GM23338 (cell line): ENCODE results near the gene ILK. TPM values are rescaled to one million over a fixed set of nuclear protein-coding genes. Genes with fewer than 3 reads are reported as not detected.

ENCODE experiments used
- ATAC-seq: fragments of 200-7000 bp; cut with Tn5 transposase; 3 replicates; pipeline ENCODE4 v1.9.1; 2020
- DNase-seq: peaks from one replicate; pipeline ENCODE4 v3.0.0-alpha.2; 2015; ENCODE audit warnings: low spot score
- H2AFZ ChIP-seq: fragments of 200-600 bp; sonication (generic); 2 replicates; pipeline ENCODE4 v1.8.0; 2016; ENCODE audit warnings: antibody characterized with exemption, mild to moderate bottlenecking, moderate library complexity
- H3F3A ChIP-seq: fragments of 200-600 bp; sonication (generic); replicated peaks from 2 replicates; pipeline ENCODE4 v1.8.0; 2017; ENCODE audit warnings: antibody characterized with exemption, mixed run types, low read depth
- H3K27ac ChIP-seq: fragments of 200-600 bp; sonication (generic); 2 replicates; pipeline ENCODE4 v1.6.1; 2016; ENCODE audit warnings: low read depth
- H3K27me3 ChIP-seq: fragments of 200-600 bp; sonication (generic); 2 replicates; pipeline ENCODE4 v1.8.0; 2016; ENCODE audit warnings: mild to moderate bottlenecking, mixed run types, moderate library complexity; ENCODE audit not compliant: insufficient read depth
- H3K36me3 ChIP-seq: fragments of 200-600 bp; sonication (generic); 2 replicates; pipeline ENCODE4 v1.8.0; 2016; ENCODE audit warnings: mild to moderate bottlenecking; ENCODE audit not compliant: insufficient read depth
- H3K4me1 ChIP-seq: fragments of 200-600 bp; sonication (generic); 2 replicates; pipeline ENCODE4 v1.8.0; 2016; ENCODE audit warnings: mild to moderate bottlenecking, moderate library complexity; ENCODE audit not compliant: insufficient read depth
- H3K4me2 ChIP-seq: fragments of 200-600 bp; sonication (generic); 2 replicates; pipeline ENCODE4 v1.7.1; 2017; ENCODE audit warnings: mixed run types
- H3K4me3 ChIP-seq: fragments of 200-600 bp; sonication (generic); 2 replicates; pipeline ENCODE4 v1.6.1; 2016; ENCODE audit warnings: mixed run types
- H3K79me2 ChIP-seq: fragments of 200-600 bp; sonication (generic); replicated peaks from 2 replicates; pipeline ENCODE4 v1.8.0; 2017; ENCODE audit warnings: mild to moderate bottlenecking; ENCODE audit not compliant: insufficient read depth
- H3K9me2 ChIP-seq: fragments of 200-600 bp; sonication (generic); 2 replicates; pipeline ENCODE4 v1.8.0; 2017; ENCODE audit not compliant: insufficient read depth
- H4K20me1 ChIP-seq: fragments of 200-600 bp; sonication (generic); replicated peaks from 2 replicates; pipeline ENCODE4 v1.8.0; 2017; ENCODE audit warnings: mild to moderate bottlenecking; ENCODE audit not compliant: insufficient read depth
- H3K27ac Mint-ChIP-seq: 2 replicates; pipeline ENCODE4 v1.8.0; 2020; ENCODE audit warnings: inconsistent platforms, mild to moderate bottlenecking, moderate library complexity, mixed read lengths
- H3K27me3 Mint-ChIP-seq: 3 replicates; pipeline ENCODE4 v1.8.0; 2022; ENCODE audit warnings: low read depth, mild to moderate bottlenecking, moderate library complexity, mixed read lengths, inconsistent platforms; ENCODE audit not compliant: insufficient read depth, poor library complexity
- H3K36me3 Mint-ChIP-seq: 3 replicates; pipeline ENCODE4 v1.8.0; 2021; ENCODE audit warnings: low read depth, mild to moderate bottlenecking, inconsistent platforms, moderate library complexity, mixed read lengths
- H3K4me1 Mint-ChIP-seq: 3 replicates; pipeline ENCODE4 v1.8.0; 2020; ENCODE audit warnings: mild to moderate bottlenecking, inconsistent platforms, mixed read lengths
- H3K4me3 Mint-ChIP-seq: 3 replicates; pipeline ENCODE4 v1.8.0; 2021; ENCODE audit warnings: moderate library complexity, mild to moderate bottlenecking, inconsistent platforms, mixed read lengths
- H3K9me3 Mint-ChIP-seq: 3 replicates; pipeline ENCODE4 v1.8.0; 2020; ENCODE audit warnings: moderate library complexity, mild to moderate bottlenecking, inconsistent platforms, mixed read lengths
- CREB1 ChIP-seq: fragments of 250-450 bp; sonication (Bioruptor Pico); IDR thresholded peaks from 2 replicates; pipeline ENCODE4 v1.5.0; 2020; ENCODE audit warnings: low read depth, mild to moderate bottlenecking, moderate library complexity
- EZH2 ChIP-seq: fragments of 200-600 bp; sonication (generic); IDR thresholded peaks from one replicate; pipeline ENCODE4 v1.8.0; 2017; ENCODE audit warnings: antibody characterized with exemption, mild to moderate bottlenecking, low read depth; ENCODE audit not compliant: unreplicated experiment
- EZH2phosphoT487 ChIP-seq: fragments of 200-600 bp; sonication (generic); IDR thresholded peaks from one replicate; pipeline ENCODE4 v1.8.1; 2018; ENCODE audit warnings: antibody characterized with exemption; ENCODE audit not compliant: unreplicated experiment
- JUNB ChIP-seq: IDR thresholded peaks from one replicate; pipeline ENCODE4 v1.6.1; 2016; ENCODE audit warnings: antibody characterized with exemption; ENCODE audit not compliant: unreplicated experiment
- NANOG ChIP-seq: IDR thresholded peaks from 2 replicates; pipeline ENCODE4 v1.6.1; 2016; ENCODE audit warnings: antibody characterized with exemption, borderline replicate concordance
- POLR2AphosphoS5 ChIP-seq: IDR thresholded peaks from 2 replicates; pipeline ENCODE4 v1.6.1; 2016; ENCODE audit warnings: antibody characterized with exemption, low read depth
- STAT1 ChIP-seq: IDR thresholded peaks from one replicate; pipeline ENCODE4 v1.6.1; 2016; ENCODE audit warnings: antibody characterized with exemption; ENCODE audit not compliant: unreplicated experiment
- ZNF114 ChIP-seq: fragments of 250-450 bp; sonication (Bioruptor Pico); IDR thresholded peaks from 2 replicates; pipeline ENCODE4 v1.5.0; 2020; ENCODE audit warnings: mild to moderate bottlenecking, moderate library complexity
- ZNF331 ChIP-seq: fragments of 250-450 bp; sonication (Bioruptor Pico); IDR thresholded peaks from 2 replicates; pipeline ENCODE4 v1.5.0; 2020; ENCODE audit warnings: low read depth, mild to moderate bottlenecking, moderate library complexity
- polyA plus RNA-seq: library from polyadenylated mRNA; unstranded; fragments of >200 nt; fragmentation: Nextera tagmentation; extraction: Ambion mirVana; gene quantifications from 2 replicates; pipeline ENCODE4 v1.2.1, GENCODE V29; 2016
- total RNA-seq: library from RNA; depleted of rRNA; stranded (reverse); fragments of >200 nt; shearing (Covaris generic); gene quantifications from 2 replicates; pipeline ENCODE4 v1.2.3, GENCODE V29; 2014
- TF ChIP-seq, protein P1 (sequence below), 2 experiments: fragments of 200-600 bp in 1 of 2; sonication (generic) in 1 of 2; conservative IDR thresholded peaks; 2 replicates each; pipeline versions ENCODE4 v1.5.1 to v1.6.1; 2016 to 2017; ENCODE audit warnings: antibody characterized with exemption in 2 of 2, low read depth in 2 of 2, mild to moderate bottlenecking in 2 of 2, moderate library complexity in 1 of 2
- TF ChIP-seq, protein P2 (sequence below): IDR thresholded peaks from one replicate; pipeline ENCODE4 v1.6.1; 2018; ENCODE audit warnings: antibody characterized with exemption; ENCODE audit not compliant: unreplicated experiment
- TF ChIP-seq, protein P3 (sequence below): IDR thresholded peaks from 2 replicates; pipeline ENCODE4 v1.6.1; 2016; ENCODE audit warnings: antibody characterized with exemption
- TF ChIP-seq, protein P4 (sequence below): fragments of 250-450 bp; sonication (Bioruptor Pico); IDR thresholded peaks from 2 replicates; pipeline ENCODE4 v1.5.0; 2020; ENCODE audit warnings: mild to moderate bottlenecking, moderate library complexity

Gene ILK
- total and polyA plus RNA-seq, 2 experiments from 2014 or later: 62.6 to 91.0 TPM

DNA sequence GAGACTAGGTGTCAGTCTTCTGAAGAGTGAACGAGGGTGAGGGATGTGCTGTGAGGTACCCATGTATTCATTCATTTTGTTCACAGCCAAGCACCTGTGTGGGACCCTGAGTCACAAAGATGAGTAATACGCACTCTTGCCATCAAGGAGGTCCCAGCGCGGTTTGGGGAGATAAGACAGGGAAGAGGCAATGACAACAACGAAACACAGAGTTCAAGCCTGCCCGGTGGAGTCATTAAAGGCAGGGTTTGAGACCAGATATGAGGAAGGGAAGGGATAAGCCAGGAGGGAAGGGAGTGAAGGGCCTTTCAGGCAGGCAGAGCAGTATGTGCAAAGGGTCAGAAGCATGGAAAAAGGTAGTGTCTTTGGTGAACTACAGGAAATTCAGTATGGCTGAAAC is 47.4 kb downstream of the ILK start:
- no peaks in the 10 kb centered on the region for H3K79me2 ChIP-seq
- Mint-ChIP-seq H3K4me1 (no peaks in the 10 kb centered on the region), H3K4me3 (no peak overlapping the region), H3K27ac (no peak overlapping the region), H3K36me3 (no peaks in the 10 kb centered on the region), H3K27me3 (peaks cover 1% of the 10 kb centered on the region), H3K9me3 (no peaks in the 10 kb centered on the region)
- H3K36me3 ChIP-seq: no peaks in the 10 kb centered on the region
- no peak overlapping the region for H3K4me3 ChIP-seq
- peaks cover 13% of the 10 kb centered on the region; the same call in 1 of the 2 replicates for H3K4me1 ChIP-seq
- no peak overlapping the region for H3K4me2 ChIP-seq
- ATAC-seq (no peak), DNase-seq (no peak)
- no peaks in the 10 kb centered on the region; the same call in 1 of the 2 replicates for H4K20me1 ChIP-seq
- TF ChIP-seq ZNF331 (CRISPR knock-in tag) (no peak), EZH2phosphoT487 (no peak), EZH2 (no peak), NANOG (no peak), ZNF114 (CRISPR knock-in tag) (no peak), CREB1 (CRISPR knock-in tag) (no peak), JUNB (no peak), STAT1 (no peak), POLR2AphosphoS5 (no peak)
- TF ChIP-seq, protein P1, sequence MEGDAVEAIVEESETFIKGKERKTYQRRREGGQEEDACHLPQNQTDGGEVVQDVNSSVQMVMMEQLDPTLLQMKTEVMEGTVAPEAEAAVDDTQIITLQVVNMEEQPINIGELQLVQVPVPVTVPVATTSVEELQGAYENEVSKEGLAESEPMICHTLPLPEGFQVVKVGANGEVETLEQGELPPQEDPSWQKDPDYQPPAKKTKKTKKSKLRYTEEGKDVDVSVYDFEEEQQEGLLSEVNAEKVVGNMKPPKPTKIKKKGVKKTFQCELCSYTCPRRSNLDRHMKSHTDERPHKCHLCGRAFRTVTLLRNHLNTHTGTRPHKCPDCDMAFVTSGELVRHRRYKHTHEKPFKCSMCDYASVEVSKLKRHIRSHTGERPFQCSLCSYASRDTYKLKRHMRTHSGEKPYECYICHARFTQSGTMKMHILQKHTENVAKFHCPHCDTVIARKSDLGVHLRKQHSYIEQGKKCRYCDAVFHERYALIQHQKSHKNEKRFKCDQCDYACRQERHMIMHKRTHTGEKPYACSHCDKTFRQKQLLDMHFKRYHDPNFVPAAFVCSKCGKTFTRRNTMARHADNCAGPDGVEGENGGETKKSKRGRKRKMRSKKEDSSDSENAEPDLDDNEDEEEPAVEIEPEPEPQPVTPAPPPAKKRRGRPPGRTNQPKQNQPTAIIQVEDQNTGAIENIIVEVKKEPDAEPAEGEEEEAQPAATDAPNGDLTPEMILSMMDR (conservative IDR thresholded peaks at IDR 0.05; ENCODE audit: low read depth in 2 of 2): no peak
- TF ChIP-seq, protein P2, sequence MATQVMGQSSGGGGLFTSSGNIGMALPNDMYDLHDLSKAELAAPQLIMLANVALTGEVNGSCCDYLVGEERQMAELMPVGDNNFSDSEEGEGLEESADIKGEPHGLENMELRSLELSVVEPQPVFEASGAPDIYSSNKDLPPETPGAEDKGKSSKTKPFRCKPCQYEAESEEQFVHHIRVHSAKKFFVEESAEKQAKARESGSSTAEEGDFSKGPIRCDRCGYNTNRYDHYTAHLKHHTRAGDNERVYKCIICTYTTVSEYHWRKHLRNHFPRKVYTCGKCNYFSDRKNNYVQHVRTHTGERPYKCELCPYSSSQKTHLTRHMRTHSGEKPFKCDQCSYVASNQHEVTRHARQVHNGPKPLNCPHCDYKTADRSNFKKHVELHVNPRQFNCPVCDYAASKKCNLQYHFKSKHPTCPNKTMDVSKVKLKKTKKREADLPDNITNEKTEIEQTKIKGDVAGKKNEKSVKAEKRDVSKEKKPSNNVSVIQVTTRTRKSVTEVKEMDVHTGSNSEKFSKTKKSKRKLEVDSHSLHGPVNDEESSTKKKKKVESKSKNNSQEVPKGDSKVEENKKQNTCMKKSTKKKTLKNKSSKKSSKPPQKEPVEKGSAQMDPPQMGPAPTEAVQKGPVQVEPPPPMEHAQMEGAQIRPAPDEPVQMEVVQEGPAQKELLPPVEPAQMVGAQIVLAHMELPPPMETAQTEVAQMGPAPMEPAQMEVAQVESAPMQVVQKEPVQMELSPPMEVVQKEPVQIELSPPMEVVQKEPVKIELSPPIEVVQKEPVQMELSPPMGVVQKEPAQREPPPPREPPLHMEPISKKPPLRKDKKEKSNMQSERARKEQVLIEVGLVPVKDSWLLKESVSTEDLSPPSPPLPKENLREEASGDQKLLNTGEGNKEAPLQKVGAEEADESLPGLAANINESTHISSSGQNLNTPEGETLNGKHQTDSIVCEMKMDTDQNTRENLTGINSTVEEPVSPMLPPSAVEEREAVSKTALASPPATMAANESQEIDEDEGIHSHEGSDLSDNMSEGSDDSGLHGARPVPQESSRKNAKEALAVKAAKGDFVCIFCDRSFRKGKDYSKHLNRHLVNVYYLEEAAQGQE: no peak
- TF ChIP-seq, protein P3, sequence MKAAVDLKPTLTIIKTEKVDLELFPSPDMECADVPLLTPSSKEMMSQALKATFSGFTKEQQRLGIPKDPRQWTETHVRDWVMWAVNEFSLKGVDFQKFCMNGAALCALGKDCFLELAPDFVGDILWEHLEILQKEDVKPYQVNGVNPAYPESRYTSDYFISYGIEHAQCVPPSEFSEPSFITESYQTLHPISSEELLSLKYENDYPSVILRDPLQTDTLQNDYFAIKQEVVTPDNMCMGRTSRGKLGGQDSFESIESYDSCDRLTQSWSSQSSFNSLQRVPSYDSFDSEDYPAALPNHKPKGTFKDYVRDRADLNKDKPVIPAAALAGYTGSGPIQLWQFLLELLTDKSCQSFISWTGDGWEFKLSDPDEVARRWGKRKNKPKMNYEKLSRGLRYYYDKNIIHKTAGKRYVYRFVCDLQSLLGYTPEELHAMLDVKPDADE: no peak
- TF ChIP-seq, protein P4, sequence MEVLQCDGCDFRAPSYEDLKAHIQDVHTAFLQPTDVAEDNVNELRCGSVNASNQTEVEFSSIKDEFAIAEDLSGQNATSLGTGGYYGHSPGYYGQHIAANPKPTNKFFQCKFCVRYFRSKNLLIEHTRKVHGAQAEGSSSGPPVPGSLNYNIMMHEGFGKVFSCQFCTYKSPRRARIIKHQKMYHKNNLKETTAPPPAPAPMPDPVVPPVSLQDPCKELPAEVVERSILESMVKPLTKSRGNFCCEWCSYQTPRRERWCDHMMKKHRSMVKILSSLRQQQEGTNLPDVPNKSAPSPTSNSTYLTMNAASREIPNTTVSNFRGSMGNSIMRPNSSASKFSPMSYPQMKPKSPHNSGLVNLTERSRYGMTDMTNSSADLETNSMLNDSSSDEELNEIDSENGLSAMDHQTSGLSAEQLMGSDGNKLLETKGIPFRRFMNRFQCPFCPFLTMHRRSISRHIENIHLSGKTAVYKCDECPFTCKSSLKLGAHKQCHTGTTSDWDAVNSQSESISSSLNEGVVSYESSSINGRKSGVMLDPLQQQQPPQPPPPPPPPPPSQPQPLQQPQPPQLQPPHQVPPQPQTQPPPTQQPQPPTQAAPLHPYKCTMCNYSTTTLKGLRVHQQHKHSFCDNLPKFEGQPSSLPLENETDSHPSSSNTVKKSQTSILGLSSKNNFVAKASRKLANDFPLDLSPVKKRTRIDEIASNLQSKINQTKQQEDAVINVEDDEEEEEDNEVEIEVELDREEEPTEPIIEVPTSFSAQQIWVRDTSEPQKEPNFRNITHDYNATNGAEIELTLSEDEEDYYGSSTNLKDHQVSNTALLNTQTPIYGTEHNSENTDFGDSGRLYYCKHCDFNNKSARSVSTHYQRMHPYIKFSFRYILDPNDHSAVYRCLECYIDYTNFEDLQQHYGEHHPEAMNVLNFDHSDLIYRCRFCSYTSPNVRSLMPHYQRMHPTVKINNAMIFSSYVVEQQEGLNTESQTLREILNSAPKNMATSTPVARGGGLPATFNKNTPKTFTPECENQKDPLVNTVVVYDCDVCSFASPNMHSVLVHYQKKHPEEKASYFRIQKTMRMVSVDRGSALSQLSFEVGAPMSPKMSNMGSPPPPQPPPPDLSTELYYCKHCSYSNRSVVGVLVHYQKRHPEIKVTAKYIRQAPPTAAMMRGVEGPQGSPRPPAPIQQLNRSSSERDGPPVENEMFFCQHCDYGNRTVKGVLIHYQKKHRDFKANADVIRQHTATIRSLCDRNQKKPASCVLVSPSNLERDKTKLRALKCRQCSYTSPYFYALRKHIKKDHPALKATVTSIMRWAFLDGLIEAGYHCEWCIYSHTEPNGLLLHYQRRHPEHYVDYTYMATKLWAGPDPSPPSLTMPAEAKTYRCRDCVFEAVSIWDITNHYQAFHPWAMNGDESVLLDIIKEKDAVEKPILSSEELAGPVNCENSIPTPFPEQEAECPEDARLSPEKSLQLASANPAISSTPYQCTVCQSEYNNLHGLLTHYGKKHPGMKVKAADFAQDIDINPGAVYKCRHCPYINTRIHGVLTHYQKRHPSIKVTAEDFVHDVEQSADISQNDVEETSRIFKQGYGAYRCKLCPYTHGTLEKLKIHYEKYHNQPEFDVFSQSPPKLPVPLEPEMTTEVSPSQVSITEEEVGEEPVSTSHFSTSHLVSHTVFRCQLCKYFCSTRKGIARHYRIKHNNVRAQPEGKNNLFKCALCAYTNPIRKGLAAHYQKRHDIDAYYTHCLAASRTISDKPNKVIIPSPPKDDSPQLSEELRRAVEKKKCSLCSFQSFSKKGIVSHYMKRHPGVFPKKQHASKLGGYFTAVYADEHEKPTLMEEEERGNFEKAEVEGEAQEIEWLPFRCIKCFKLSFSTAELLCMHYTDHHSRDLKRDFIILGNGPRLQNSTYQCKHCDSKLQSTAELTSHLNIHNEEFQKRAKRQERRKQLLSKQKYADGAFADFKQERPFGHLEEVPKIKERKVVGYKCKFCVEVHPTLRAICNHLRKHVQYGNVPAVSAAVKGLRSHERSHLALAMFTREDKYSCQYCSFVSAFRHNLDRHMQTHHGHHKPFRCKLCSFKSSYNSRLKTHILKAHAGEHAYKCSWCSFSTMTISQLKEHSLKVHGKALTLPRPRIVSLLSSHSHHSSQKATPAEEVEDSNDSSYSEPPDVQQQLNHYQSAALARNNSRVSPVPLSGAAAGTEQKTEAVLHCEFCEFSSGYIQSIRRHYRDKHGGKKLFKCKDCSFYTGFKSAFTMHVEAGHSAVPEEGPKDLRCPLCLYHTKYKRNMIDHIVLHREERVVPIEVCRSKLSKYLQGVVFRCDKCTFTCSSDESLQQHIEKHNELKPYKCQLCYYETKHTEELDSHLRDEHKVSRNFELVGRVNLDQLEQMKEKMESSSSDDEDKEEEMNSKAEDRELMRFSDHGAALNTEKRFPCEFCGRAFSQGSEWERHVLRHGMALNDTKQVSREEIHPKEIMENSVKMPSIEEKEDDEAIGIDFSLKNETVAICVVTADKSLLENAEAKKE (CRISPR knock-in tag): no peak
- H3K27ac ChIP-seq: no peak overlapping the region
- H3F3A ChIP-seq: 0 out of 2 replicates have a peak, but pooled peaks cover under 1% of the 10 kb centered on the region
- no peak overlapping the region for H2AFZ ChIP-seq
- H3K27me3 ChIP-seq: peaks cover 42% of the 10 kb centered on the region
- no peaks in the 10 kb centered on the region for H3K9me2 ChIP-seq
